Frontal cortex (tissue), 4 donors: ENCODE measurements around the gene PRMT7. TPM values are rescaled to one million over a fixed set of nuclear protein-coding genes. Genes with fewer than 3 reads are reported as not detected.

Experiments used
- DNase-seq, 2 donors: peaks; one replicate each; pipeline ENCODE4 v3.0.0; 2012; ENCODE audit warnings: low spot score in 2 of 2
- FAIRE-seq: peaks from 2 replicates; lab custom pipeline; 2012; peaks lifted over from hg19 to GRCh38; lab: Jason Lieb, UNC
- small RNA-seq: library from RNA; depleted of rRNA; stranded (forward); fragments of <200 nt; gene quantifications from one replicate; pipeline ENCODE3, GENCODE V24; 2014
- total RNA-seq: library from RNA; depleted of rRNA; stranded (reverse); fragments of >200 nt; gene quantifications from one replicate; pipeline ENCODE4 v1.2.3, GENCODE V29; 2014
- donor health status: control.
- donor health status: control.
- donor health status: control.

Gene PRMT7
- total RNA-seq, 1 donor from 2014 or later, result 39.5 TPM

DNA sequence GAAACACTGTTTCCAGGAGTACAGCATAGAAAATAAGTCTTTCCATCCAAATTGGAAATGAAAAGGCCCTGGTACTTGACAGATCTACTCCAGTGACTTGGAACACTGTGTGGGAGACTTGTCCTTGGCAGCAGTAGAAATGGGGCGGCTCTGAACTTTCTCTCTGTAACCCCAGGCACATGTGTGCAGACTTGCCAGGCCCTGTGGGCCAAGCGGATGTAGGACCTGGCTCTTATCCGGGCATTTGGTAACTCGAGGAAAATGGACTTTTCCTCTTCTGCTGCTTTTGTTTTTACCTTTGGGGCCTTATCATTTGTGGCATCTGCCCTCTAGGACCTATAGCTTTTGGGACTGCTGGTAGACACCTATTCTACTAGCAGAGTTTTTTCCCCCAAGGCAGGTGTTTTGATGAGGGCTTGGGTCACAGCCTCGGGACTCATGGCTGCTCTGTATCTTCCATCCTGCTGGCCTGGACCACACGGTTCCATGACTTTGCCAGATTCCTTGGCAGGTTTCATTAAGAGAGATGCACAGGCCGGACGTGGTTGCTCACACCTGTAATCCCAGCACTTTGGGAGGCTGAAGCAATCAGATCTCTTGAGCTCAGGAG is 94.0 kb downstream of the PRMT7 start:
- DNase-seq, result no peak
- FAIRE-seq, result no peak

DNA sequence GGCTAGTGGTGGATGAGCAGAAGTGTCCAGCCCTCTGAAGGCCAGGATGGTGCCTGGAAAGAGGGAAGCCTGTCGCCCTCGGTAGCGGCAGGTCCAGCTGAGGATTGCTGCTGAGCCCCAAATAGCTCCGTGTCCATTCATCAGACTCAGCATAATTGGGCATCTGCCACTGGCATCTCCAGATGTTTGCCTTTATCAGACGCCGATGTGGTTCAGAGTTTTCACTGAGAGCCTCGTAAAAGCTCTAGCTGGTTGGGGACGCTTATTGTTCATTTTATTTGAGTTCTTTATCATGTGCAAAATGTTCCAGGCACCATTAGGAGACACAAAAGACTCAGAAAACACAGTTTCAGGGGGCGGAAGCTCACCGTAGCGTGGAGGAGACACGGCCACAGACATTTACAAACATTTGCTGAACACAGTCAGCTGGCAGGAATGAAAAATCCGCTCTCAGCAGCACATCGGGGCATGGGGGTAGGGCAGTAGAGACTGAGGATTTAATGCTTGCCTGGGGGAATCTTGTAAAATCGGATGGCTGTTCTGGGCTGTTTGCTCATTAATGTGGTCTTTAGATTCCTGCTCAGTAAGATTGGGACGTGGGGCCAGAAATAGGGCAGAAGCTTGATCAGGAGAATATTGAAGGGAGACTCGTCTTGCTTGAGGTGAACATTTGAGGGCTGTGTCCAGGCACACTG is 95.8 kb downstream of the PRMT7 start:
- DNase-seq (no peak), FAIRE-seq (no peak)

Small RNA genes lying within 50 kb of the gene (small RNA-seq; reads per million reads assigned to genes)
- gene RNU4-30P, result not detected
- gene RNU6-1262P, result not detected

Other genes starting within 250 kb of the PRMT7 start
- 21.6 TPM for gene NFATC3, start 225.6 kb upstream of the PRMT7 start, total RNA-seq
- gene ESRP2, start 74.9 kb upstream of the PRMT7 start, total RNA-seq, result not detected
- gene PLA2G15, start 65.6 kb upstream of the PRMT7 start, total RNA-seq, result 18.3 TPM
- 17.1 TPM for gene SLC7A6, start 46.5 kb upstream of the PRMT7 start, total RNA-seq
- 11.4 TPM for gene SLC7A6OS, start 73 bp upstream of the PRMT7 start, total RNA-seq
- 64.8 TPM for gene SMPD3, start 137.5 kb downstream of the PRMT7 start, total RNA-seq
- gene ZFP90, start 228.3 kb downstream of the PRMT7 start, total RNA-seq, result 109 TPM